HG03135 (cell line): ENCODE data around the gene PRKG2.

ENCODE experiments used
- ATAC-seq: cut with Tn5 transposase; IDR thresholded peaks from one replicate; pipeline ENCODE4 v1.9.1; 2021; ENCODE audit warnings: mild to moderate bottlenecking, moderate library complexity; ENCODE audit not compliant: unreplicated experiment

The PRKG2 gene

GRCh38 chr4:81040012-81040659, 174.9 kb downstream of the PRKG2 start:
- no peak for ATAC-seq

GRCh38 chr4:81039351-81039972, 175.6 kb downstream of the PRKG2 start:
- ATAC-seq, result no peak

GRCh38 chr4:81038636-81039350, 176.2 kb downstream of the PRKG2 start:
- ATAC-seq, result no peak
